Measurements from ENCODE around the gene NUP107.
A peak's percentile ranks its signal among the peaks of the same experiment; 100 is the strongest.

The NUP107 gene

DNA sequence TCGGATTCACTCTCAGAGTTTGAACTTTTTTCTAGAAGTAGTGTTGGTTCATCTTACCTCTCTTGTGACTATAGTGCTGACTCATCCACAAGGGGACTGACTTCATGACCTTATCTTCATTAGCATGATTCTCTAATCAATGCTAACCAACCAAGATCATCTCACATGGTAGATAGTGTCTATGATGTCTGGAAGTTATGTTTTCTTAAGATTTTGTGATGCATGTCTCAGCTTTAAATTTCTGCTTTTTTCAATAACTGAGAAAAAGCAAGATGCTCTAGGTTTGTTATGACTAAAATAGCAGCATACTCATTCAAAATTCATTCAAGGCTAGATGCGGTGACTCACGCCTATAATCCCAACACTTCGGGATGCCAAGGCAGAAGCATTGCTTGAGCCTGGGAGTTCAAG is 46.9 kb downstream of the NUP107 start:
- H3K9ac ChIP-seq, result no peak overlapping the region
- H3K27ac ChIP-seq, result no peak overlapping the region
- no peak overlapping the region for H2AFZ ChIP-seq (ENCODE audit: low read depth)
- H3K27me3 ChIP-seq (ENCODE audit: insufficient read depth, low read depth), result no peaks in the 10 kb centered on the region
- no peak overlapping the region for H3K4me2 ChIP-seq
- TF ChIP-seq, protein P1, sequence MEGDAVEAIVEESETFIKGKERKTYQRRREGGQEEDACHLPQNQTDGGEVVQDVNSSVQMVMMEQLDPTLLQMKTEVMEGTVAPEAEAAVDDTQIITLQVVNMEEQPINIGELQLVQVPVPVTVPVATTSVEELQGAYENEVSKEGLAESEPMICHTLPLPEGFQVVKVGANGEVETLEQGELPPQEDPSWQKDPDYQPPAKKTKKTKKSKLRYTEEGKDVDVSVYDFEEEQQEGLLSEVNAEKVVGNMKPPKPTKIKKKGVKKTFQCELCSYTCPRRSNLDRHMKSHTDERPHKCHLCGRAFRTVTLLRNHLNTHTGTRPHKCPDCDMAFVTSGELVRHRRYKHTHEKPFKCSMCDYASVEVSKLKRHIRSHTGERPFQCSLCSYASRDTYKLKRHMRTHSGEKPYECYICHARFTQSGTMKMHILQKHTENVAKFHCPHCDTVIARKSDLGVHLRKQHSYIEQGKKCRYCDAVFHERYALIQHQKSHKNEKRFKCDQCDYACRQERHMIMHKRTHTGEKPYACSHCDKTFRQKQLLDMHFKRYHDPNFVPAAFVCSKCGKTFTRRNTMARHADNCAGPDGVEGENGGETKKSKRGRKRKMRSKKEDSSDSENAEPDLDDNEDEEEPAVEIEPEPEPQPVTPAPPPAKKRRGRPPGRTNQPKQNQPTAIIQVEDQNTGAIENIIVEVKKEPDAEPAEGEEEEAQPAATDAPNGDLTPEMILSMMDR (conservative IDR thresholded peaks at IDR 0.05; ENCODE audit: low read depth, low read length), result no peak
- H3K36me3 ChIP-seq (ENCODE audit: insufficient read depth), result peaks cover 25% of the 10 kb centered on the region; the same call in 1 of the 2 replicates
- no peaks in the 10 kb centered on the region for H3K79me2 ChIP-seq (ENCODE audit: insufficient read depth, low read depth)
- no peak overlapping the region for H3K4me3 ChIP-seq (IDR thresholded peaks at IDR 0.05; ENCODE audit: insufficient read depth, low read depth, low read length)
- no peaks in the 10 kb centered on the region for H3K4me1 ChIP-seq (ENCODE audit: low read depth, poor library complexity, severe bottlenecking)
- H4K20me1 ChIP-seq (ENCODE audit: insufficient read depth), result no peaks in the 10 kb centered on the region

DNA sequence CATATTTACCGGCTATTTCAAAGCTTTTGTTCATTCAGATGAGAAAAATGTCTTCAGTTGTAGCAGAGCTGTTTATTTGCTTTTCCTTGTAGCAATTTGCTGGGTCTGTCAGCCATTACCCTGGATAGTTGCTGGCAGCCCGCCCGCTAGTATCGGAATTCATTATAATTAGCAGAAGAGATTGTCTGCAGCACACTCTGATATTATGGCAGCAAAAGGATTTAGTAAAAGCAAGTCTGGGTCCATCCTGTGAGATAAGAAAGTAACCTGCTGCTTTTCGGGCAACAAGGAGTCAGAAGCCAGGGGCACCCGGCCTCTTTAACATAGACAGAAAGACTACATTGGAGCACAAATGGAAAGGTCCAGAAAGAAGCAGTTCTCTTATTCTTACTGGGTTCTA is 53.1 kb downstream of the NUP107 start:
- Histone ChIP-seq H4K20me1 (ENCODE audit: insufficient read depth) (no peaks in the 10 kb centered on the region), H2AFZ (ENCODE audit: low read depth) (no peak overlapping the region), H3K36me3 (ENCODE audit: insufficient read depth) (peaks cover 4% of the 10 kb centered on the region; the same call in 1 of the 2 replicates), H3K4me1 (ENCODE audit: low read depth, poor library complexity, severe bottlenecking) (no peaks in the 10 kb centered on the region), H3K79me2 (ENCODE audit: insufficient read depth, low read depth) (no peaks in the 10 kb centered on the region), H3K9ac (no peak overlapping the region), H3K4me2 (no peak overlapping the region), H3K27me3 (ENCODE audit: insufficient read depth, low read depth) (no peaks in the 10 kb centered on the region), H3K4me3 (IDR thresholded peaks at IDR 0.05; ENCODE audit: insufficient read depth, low read depth, low read length) (no peak overlapping the region), H3K27ac (no peak overlapping the region)
- TF ChIP-seq, protein P1 (conservative IDR thresholded peaks at IDR 0.05; ENCODE audit: low read depth, low read length), result no peak

DNA sequence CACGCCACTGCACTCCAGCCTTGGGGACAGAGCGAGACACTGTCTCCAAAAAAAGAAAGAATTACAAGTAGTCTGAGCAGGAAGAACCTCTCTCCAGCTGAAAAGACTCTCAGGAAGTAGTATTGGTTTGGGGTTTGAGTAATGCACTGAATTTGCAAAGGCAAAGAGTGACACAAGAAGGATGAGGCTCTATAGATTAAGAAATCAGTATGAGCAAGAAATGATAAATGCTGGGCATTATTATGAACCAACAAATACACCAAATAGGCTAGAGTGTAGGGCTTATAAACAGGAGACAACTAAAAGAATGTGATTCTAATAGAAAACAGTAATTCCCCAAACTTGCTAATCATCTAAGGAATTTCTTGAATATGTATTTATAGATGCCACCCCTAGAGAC is 56.6 kb downstream of the NUP107 start:
- no peak overlapping the region for H2AFZ ChIP-seq (ENCODE audit: low read depth)
- H3K4me3 ChIP-seq (IDR thresholded peaks at IDR 0.05; ENCODE audit: insufficient read depth, low read depth, low read length), result no peak overlapping the region
- H3K4me1 ChIP-seq (ENCODE audit: low read depth, poor library complexity, severe bottlenecking), result peaks cover 25% of the 10 kb centered on the region
- H3K4me2 ChIP-seq, result no peak overlapping the region
- H3K27ac ChIP-seq, result no peak overlapping the region
- no peaks in the 10 kb centered on the region for H3K27me3 ChIP-seq (ENCODE audit: insufficient read depth, low read depth)
- H3K9ac ChIP-seq, result no peak overlapping the region
- H4K20me1 ChIP-seq (ENCODE audit: insufficient read depth), result no peaks in the 10 kb centered on the region
- H3K36me3 ChIP-seq (ENCODE audit: insufficient read depth), result no peaks in the 10 kb centered on the region
- no peaks in the 10 kb centered on the region for H3K79me2 ChIP-seq (ENCODE audit: insufficient read depth, low read depth)
- TF ChIP-seq, protein P1 (conservative IDR thresholded peaks at IDR 0.05; ENCODE audit: low read depth, low read length), result no peak

DNA sequence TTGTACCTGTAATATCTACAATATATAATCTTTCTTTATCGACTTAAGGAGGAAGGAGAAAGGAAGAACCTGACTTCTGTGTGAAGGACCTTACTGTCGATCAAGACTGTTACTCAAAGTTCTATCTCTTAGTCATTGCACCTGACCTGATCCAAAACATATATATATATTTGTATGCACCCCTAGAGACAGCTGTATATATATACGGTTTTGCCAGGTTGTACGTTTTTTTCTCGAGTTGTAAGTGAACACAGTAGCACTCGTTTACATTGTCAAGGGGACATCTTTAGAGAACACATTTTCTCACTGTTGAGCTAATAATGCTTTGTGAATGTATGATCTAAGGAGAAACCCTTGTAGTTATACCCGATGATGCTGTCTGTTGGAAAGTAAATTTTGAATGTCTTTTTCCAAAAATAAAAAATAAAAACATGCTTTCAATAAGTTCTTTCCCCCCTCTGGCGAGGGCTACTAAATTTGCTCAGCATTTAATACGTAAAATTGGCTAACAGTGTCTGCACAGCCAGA is 58.7 kb downstream of the NUP107 start:
- H3K79me2 ChIP-seq (ENCODE audit: insufficient read depth, low read depth), result no peaks in the 10 kb centered on the region
- TF ChIP-seq, protein P1 (conservative IDR thresholded peaks at IDR 0.05; ENCODE audit: low read depth, low read length), result no peak
- H3K36me3 ChIP-seq (ENCODE audit: insufficient read depth), result no peaks in the 10 kb centered on the region
- no peak overlapping the region for H3K27ac ChIP-seq
- H3K4me1 ChIP-seq (ENCODE audit: low read depth, poor library complexity, severe bottlenecking), result peaks cover 25% of the 10 kb centered on the region
- peak overlapping the region; percentile 63; the same call in 1 of the 2 replicates for H3K9ac ChIP-seq
- H3K4me3 ChIP-seq (IDR thresholded peaks at IDR 0.05; ENCODE audit: insufficient read depth, low read depth, low read length), result no peak overlapping the region
- peak overlapping the region; percentile 73 for H2AFZ ChIP-seq (ENCODE audit: low read depth)
- H4K20me1 ChIP-seq (ENCODE audit: insufficient read depth), result no peaks in the 10 kb centered on the region
- peak overlapping the region; percentile 93 for H3K4me2 ChIP-seq
- no peaks in the 10 kb centered on the region for H3K27me3 ChIP-seq (ENCODE audit: insufficient read depth, low read depth)
